Astrocyte (in vitro differentiated cells and primary cell): Measurements from ENCODE around the gene PFDN6. TPM values are rescaled to one million over a fixed set of nuclear protein-coding genes. Genes with fewer than 3 reads are reported as not detected.

ENCODE experiments used
- DNase-seq: peaks from one replicate; pipeline ENCODE4 v3.0.0-alpha.2; 2010; ENCODE audit warnings: low read depth
- FAIRE-seq: peaks from 2 replicates; lab custom pipeline; 2011; peaks lifted over from hg19 to GRCh38; lab: Jason Lieb, UNC
- H2AFZ ChIP-seq: 2 replicates; pipeline ENCODE4 v1.6.0; 2012; ENCODE audit warnings: low read depth, low read length, inconsistent platforms
- H3K27ac ChIP-seq: 2 replicates; pipeline ENCODE4 v1.5.1; 2011; ENCODE audit warnings: low read depth, low read length, inconsistent platforms
- H3K27me3 ChIP-seq: 2 replicates; pipeline ENCODE4 v1.6.0; 2011; ENCODE audit warnings: low read length, inconsistent platforms; ENCODE audit not compliant: insufficient read depth
- H3K36me3 ChIP-seq: 2 replicates; pipeline ENCODE4 v1.5.1; 2011; ENCODE audit warnings: low read length, inconsistent platforms; ENCODE audit not compliant: insufficient read depth
- H3K4me1 ChIP-seq: 2 replicates; pipeline ENCODE4 v1.5.1; 2011; ENCODE audit warnings: low read length, inconsistent platforms; ENCODE audit not compliant: insufficient read depth
- H3K4me2 ChIP-seq: 2 replicates; pipeline ENCODE4 v1.6.0; 2012; ENCODE audit warnings: low read length, inconsistent platforms
- H3K4me3 ChIP-seq: 2 replicates; pipeline ENCODE4 v1.5.1; 2011; ENCODE audit warnings: low read depth, mild to moderate bottlenecking, low read length, inconsistent platforms; ENCODE audit not compliant: insufficient read depth
- H3K79me2 ChIP-seq: 2 replicates; pipeline ENCODE4 v1.6.0; 2012; ENCODE audit warnings: mild to moderate bottlenecking, low read length, inconsistent platforms; ENCODE audit not compliant: insufficient read depth
- H3K9ac ChIP-seq: 2 replicates; pipeline ENCODE4 v1.6.0; 2012; ENCODE audit warnings: mild to moderate bottlenecking, low read length, inconsistent platforms
- H3K9me3 ChIP-seq: 2 replicates; pipeline ENCODE4 v1.5.1; 2012; ENCODE audit warnings: low read depth, mild to moderate bottlenecking, low read length, inconsistent platforms; ENCODE audit not compliant: insufficient read depth
- H4K20me1 ChIP-seq: 2 replicates; pipeline ENCODE4 v1.6.0; 2012; ENCODE audit warnings: low read length, inconsistent platforms; ENCODE audit not compliant: insufficient read depth
- H3K27ac Mint-ChIP-seq: one replicate; pipeline ENCODE4 v1.8.0; 2021; ENCODE audit warnings: mild to moderate bottlenecking, mixed read lengths; ENCODE audit not compliant: unreplicated experiment
- H3K27me3 Mint-ChIP-seq: one replicate; pipeline ENCODE4 v1.8.0; 2021; ENCODE audit warnings: low read depth, mixed read lengths; ENCODE audit not compliant: unreplicated experiment
- H3K36me3 Mint-ChIP-seq: one replicate; pipeline ENCODE4 v1.8.0; 2021; ENCODE audit warnings: low read depth, mixed read lengths; ENCODE audit not compliant: unreplicated experiment
- H3K4me1 Mint-ChIP-seq: one replicate; pipeline ENCODE4 v1.8.0; 2021; ENCODE audit warnings: low read depth, mixed read lengths; ENCODE audit not compliant: unreplicated experiment
- H3K4me3 Mint-ChIP-seq: one replicate; pipeline ENCODE4 v1.8.0; 2021; ENCODE audit warnings: mild to moderate bottlenecking, moderate library complexity, mixed read lengths; ENCODE audit not compliant: unreplicated experiment
- H3K9me3 Mint-ChIP-seq: one replicate; pipeline ENCODE4 v1.8.0; 2021; ENCODE audit warnings: mild to moderate bottlenecking, mixed read lengths; ENCODE audit not compliant: unreplicated experiment
- EZH2 ChIP-seq: IDR thresholded peaks from 2 replicates; pipeline ENCODE4 v1.6.1; 2012; ENCODE audit warnings: mild to moderate bottlenecking, low read length, inconsistent platforms; ENCODE audit not compliant: insufficient read depth
- total RNA-seq: library from RNA; stranded (reverse); gene quantifications from 2 replicates; pipeline ENCODE4 v1.2.1, GENCODE V29; 2021
- TF ChIP-seq, protein P1 (sequence below): IDR thresholded peaks from 2 replicates; pipeline ENCODE4 v1.5.1; 2011; ENCODE audit warnings: low read depth, mild to moderate bottlenecking, inconsistent platforms, low read length, moderate library complexity; ENCODE audit not compliant: insufficient read depth

Gene PFDN6
- total RNA-seq, 1 donor from 2014 or later, result 56.7 TPM

DNA sequence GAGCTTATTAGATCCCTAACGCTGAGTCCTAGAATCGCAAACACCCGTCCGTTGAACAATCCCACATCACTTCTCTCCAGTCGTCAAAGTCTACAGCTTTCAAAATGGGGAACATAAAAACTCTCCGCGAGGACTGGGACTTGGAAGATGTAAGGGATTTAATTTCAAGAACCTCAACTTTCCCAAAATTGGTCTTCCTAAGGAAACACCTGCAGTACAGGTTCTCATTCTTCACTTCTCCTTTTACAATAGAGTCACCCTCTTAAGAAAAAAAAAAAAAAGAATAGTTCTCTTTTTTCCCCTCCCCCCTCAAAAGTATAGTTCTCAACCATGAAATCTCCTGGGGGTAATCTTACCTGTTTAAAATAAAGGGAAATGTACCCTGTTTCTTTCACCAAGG, 34.7 kb downstream of the PFDN6 start:
- Mint-ChIP-seq H3K4me3 (peak overlapping the region; percentile 99), H3K27ac (no peak overlapping the region), H3K27me3 (no peaks in the 10 kb centered on the region), H3K36me3 (peaks cover 6% of the 10 kb centered on the region), H3K4me1 (peaks cover 18% of the 10 kb centered on the region), H3K9me3 (no peaks in the 10 kb centered on the region)
- H3K4me3 ChIP-seq, result peak overlapping the region; percentile 82
- H3K4me1 ChIP-seq, result peaks cover 37% of the 10 kb centered on the region
- peaks cover 19% of the 10 kb centered on the region for H3K36me3 ChIP-seq
- H3K27ac ChIP-seq, result no peak overlapping the region
- peaks cover 37% of the 10 kb centered on the region for H3K79me2 ChIP-seq
- no peak for FAIRE-seq
- H3K9ac ChIP-seq, result no peak overlapping the region
- no peak for DNase-seq
- H4K20me1 ChIP-seq, result peaks cover 9% of the 10 kb centered on the region
- no peaks in the 10 kb centered on the region for H3K9me3 ChIP-seq
- H2AFZ ChIP-seq, result no peak overlapping the region
- no peaks in the 10 kb centered on the region for H3K27me3 ChIP-seq
- peak overlapping the region; percentile 92 for H3K4me2 ChIP-seq
- TF ChIP-seq, protein P1, sequence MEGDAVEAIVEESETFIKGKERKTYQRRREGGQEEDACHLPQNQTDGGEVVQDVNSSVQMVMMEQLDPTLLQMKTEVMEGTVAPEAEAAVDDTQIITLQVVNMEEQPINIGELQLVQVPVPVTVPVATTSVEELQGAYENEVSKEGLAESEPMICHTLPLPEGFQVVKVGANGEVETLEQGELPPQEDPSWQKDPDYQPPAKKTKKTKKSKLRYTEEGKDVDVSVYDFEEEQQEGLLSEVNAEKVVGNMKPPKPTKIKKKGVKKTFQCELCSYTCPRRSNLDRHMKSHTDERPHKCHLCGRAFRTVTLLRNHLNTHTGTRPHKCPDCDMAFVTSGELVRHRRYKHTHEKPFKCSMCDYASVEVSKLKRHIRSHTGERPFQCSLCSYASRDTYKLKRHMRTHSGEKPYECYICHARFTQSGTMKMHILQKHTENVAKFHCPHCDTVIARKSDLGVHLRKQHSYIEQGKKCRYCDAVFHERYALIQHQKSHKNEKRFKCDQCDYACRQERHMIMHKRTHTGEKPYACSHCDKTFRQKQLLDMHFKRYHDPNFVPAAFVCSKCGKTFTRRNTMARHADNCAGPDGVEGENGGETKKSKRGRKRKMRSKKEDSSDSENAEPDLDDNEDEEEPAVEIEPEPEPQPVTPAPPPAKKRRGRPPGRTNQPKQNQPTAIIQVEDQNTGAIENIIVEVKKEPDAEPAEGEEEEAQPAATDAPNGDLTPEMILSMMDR, result no peak
- TF ChIP-seq EZH2, result no peak

DNA sequence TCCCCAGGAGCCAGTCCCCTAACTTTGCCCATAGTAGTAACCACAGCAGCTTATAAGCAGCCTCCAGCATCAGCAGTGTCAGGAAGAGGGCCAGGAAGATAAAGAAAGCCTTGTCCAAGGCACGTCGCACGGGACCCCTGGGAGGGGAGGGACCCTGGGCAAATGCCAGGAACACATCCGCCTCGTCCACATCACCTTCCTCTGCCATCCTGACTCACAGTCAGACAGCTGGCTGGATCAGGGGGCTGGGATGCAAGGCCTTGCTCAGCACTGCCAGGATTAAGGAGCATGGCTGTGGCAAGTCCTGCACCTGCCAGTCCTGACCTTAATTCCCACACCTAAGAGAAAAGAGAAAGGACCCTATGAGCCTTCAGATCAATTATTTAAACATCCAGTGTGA, 39.7 kb downstream of the PFDN6 start:
- H3K9me3 Mint-ChIP-seq, result no peaks in the 10 kb centered on the region

DNA sequence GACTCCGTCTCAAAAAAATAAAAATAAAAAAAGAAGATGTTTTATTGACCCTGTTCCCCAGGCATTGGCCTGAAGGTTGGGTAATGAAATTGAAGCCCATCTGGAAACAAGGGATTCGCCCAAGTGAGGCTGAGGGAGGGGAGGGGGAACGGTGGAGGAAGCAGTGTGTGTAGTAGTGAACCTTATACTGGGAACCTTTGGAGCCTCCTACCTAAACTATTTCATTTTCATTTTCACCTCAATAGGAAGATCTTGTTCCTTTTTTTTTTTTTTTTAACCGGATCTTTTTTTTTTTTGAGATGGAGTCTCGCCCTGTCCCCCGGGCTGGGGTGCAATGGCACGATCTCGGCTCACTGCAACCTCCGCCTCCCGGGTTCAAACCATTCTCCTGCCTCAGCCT, 41.3 kb downstream of the PFDN6 start:
- H3K4me3 Mint-ChIP-seq, result no peak overlapping the region
- no peak for DNase-seq
- no peak overlapping the region for H3K9ac ChIP-seq
- no peaks in the 10 kb centered on the region for H3K27me3 ChIP-seq
- TF ChIP-seq, protein P1, result no peak
- TF ChIP-seq EZH2, result no peak
- no peaks in the 10 kb centered on the region for H4K20me1 ChIP-seq
- no peaks in the 10 kb centered on the region for H3K79me2 ChIP-seq
- H3K9me3 Mint-ChIP-seq, result no peaks in the 10 kb centered on the region
- H3K36me3 Mint-ChIP-seq, result no peaks in the 10 kb centered on the region
- no peak overlapping the region for H3K4me3 ChIP-seq
- no peaks in the 10 kb centered on the region for H3K36me3 ChIP-seq
- H3K27ac Mint-ChIP-seq, result no peak overlapping the region
- H3K4me1 ChIP-seq, result no peaks in the 10 kb centered on the region
- no peaks in the 10 kb centered on the region for H3K9me3 ChIP-seq
- no peak overlapping the region for H3K27ac ChIP-seq
- no peak overlapping the region for H3K4me2 ChIP-seq
- no peak overlapping the region for H2AFZ ChIP-seq
- H3K27me3 Mint-ChIP-seq, result peaks cover 11% of the 10 kb centered on the region
- FAIRE-seq, result no peak
- H3K4me1 Mint-ChIP-seq, result no peaks in the 10 kb centered on the region

More for the DNA sequence above, 39.7 kb downstream of the PFDN6 start:
- Mint-ChIP-seq H3K36me3 (no peaks in the 10 kb centered on the region), H3K27me3 (peaks cover 5% of the 10 kb centered on the region), H3K4me3 (no peak overlapping the region), H3K27ac (no peak overlapping the region), H3K4me1 (no peaks in the 10 kb centered on the region)
- H3K9me3 ChIP-seq, result no peaks in the 10 kb centered on the region
- no peaks in the 10 kb centered on the region for H3K79me2 ChIP-seq
- no peak overlapping the region for H3K27ac ChIP-seq
- no peaks in the 10 kb centered on the region for H4K20me1 ChIP-seq
- H3K9ac ChIP-seq, result no peak overlapping the region
- DNase-seq, result no peak
- no peaks in the 10 kb centered on the region for H3K27me3 ChIP-seq
- FAIRE-seq, result no peak
- H3K4me3 ChIP-seq, result no peak overlapping the region
- H3K36me3 ChIP-seq, result no peaks in the 10 kb centered on the region
- H2AFZ ChIP-seq, result no peak overlapping the region
- H3K4me2 ChIP-seq, result no peak overlapping the region
- H3K4me1 ChIP-seq, result no peaks in the 10 kb centered on the region
- TF ChIP-seq, protein P1, result no peak
